SK-N-SH treated with all-trans-retinoic acid at 6 μM for 48 hours (cell line): ENCODE results near the gene ZAP70.

Experiments
- ESRRG ChIP-seq: fragments of 250-450 bp; sonication (Bioruptor Pico); IDR thresholded peaks from 2 replicates; pipeline ENCODE4 v1.6.1; 2021; ENCODE audit warnings: mild to moderate bottlenecking
- OSR1 ChIP-seq: fragments of 250-450 bp; sonication (Bioruptor Pico); IDR thresholded peaks from 2 replicates; pipeline ENCODE4 v1.8.0; 2022; ENCODE audit warnings: moderate library complexity, mild to moderate bottlenecking, inconsistent platforms
- TCF4 ChIP-seq: fragments of 250-450 bp; sonication (Bioruptor Pico); IDR thresholded peaks from 2 replicates; pipeline ENCODE4 v1.8.0; 2021; ENCODE audit warnings: mild to moderate bottlenecking, moderate library complexity, borderline replicate concordance
- ZFP3 ChIP-seq: fragments of 250-450 bp; sonication (Bioruptor Pico); IDR thresholded peaks from 2 replicates; pipeline ENCODE4 v1.5.0; 2020; ENCODE audit warnings: mild to moderate bottlenecking, moderate library complexity
- ZNF565 ChIP-seq: fragments of 450-650 bp; formaldehyde crosslinking; conservative IDR thresholded peaks from 2 replicates; pipeline ENCODE4 v1.5.0; 2020; ENCODE audit warnings: low read depth, mild to moderate bottlenecking, moderate library complexity

DNA sequence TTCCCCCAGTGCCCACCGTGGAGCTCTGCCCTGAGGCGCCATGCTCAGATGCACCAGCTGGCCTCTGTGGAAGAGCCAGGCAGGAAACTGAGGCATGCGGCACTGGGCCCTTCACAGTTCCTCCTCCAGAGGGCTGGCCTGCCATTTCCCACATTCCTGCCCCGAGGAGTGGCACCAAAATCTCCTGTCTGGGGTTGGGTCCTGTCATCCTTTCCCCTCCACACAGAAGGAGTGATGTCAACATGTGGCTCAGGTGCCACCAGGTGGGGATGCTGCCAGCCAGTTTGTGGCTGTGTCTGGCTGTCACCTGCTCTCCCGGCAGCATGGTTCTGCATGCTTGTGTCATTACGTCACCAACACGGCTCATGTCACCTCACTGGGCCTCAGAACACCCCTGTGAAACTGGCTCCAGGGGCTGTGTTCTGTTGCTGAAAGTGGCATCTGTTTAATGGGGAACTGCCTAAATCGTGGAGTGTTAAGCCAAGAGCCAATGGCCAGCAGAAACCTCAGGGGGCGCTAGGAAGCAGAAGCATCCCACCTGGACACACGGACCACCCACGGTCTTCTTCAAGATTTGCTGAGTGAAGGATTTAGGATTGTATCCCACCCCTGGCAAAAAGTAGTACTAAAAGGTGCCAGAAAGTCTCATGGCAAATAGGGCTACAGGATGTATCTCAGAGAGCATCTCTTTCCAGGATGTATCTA is 51.3 kb downstream of the ZAP70 start:
- no peak for TF ChIP-seq ZNF565 (CRISPR knock-in tag)
- TF ChIP-seq ZFP3 (CRISPR knock-in tag): no peak
- no peak for TF ChIP-seq ESRRG (CRISPR knock-in tag)
- TF ChIP-seq OSR1 (CRISPR knock-in tag): no peak
- TF ChIP-seq TCF4: no peak
